Activated T-helper 17 cell treated with anti-CD3 and anti-CD28 coated beads, Interleukin-2, amount 50 U/mL, for 72 hours (primary cell): ENCODE measurements around the gene SCARB1. TPM values are rescaled to one million over a fixed set of nuclear protein-coding genes. Genes with fewer than 3 reads are reported as not detected.

Experiments used
- ATAC-seq: fragments of 150-1000 bp; cut with Tn5 transposase; replicated peaks from 2 replicates; pipeline ENCODE4 v1.10.0; 2021; ENCODE audit warnings: mild to moderate bottlenecking, moderate library complexity
- H3K27ac Mint-ChIP-seq: one replicate; pipeline ENCODE4 v1.8.0; 2022; ENCODE audit warnings: mixed read lengths
- H3K27me3 Mint-ChIP-seq: one replicate; pipeline ENCODE4 v1.8.0; 2022; ENCODE audit warnings: mixed read lengths
- H3K36me3 Mint-ChIP-seq: one replicate; pipeline ENCODE4 v1.8.0; 2022; ENCODE audit warnings: low read depth, mild to moderate bottlenecking, mixed read lengths
- H3K4me1 Mint-ChIP-seq: one replicate; pipeline ENCODE4 v1.8.0; 2022; ENCODE audit warnings: mixed read lengths
- H3K4me3 Mint-ChIP-seq: one replicate; pipeline ENCODE4 v1.8.0; 2022; ENCODE audit warnings: mild to moderate bottlenecking, mixed read lengths
- H3K9me3 Mint-ChIP-seq: one replicate; pipeline ENCODE4 v1.8.0; 2022; ENCODE audit warnings: mixed read lengths
- total RNA-seq, 2 donors: library from RNA; stranded (reverse); gene quantifications; one replicate each; pipeline ENCODE4 v1.2.3, GENCODE V29; 2022

SCARB1 gene
- total RNA-seq, 2 donors from 2014 or later = 17.9 to 20.9 TPM

DNA sequence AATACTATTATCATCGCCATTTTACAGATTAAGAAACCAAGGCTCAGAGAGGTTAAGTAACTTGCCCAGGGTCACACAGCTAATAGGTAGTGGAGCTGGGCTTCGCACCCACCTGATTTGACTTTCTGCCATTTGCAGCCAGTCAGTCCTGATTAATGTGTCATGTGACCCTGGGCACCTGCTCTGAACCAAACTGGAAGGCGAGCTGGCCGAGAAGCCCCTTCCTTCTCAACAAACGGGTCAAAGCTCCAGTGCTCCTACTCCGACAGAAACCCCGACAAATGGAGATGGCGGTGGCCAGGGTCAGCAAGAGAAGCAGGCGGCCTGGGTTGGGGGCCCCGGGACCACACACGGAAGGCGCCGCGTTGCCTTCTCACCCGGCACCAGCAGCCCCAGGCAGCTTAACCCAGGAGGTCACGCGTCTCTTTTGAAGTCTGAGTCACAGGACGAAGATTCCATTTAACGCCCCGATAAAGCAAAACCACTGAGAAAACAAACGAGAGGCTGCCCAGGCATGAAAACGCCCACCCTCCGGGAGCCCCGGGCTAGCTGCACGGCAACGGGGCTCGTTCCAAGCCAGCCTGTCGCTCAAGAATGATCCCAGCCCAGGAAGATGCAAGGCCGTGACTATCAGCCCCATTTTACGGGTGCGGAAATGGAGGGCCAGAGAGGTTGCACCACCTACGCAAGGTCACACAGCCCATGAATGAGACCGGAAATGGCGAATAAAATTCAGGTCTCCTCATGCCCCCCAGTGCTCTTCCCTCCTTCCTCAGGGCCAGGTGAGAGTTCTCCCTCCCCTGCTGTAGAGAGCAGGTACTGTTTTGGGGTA, 124.8 kb downstream of the SCARB1 start:
- H3K9me3 Mint-ChIP-seq = no peaks in the 10 kb centered on the region
- ATAC-seq = peak; percentile 46
- H3K27me3 Mint-ChIP-seq = no peaks in the 10 kb centered on the region
- peaks cover 8% of the 10 kb centered on the region for H3K36me3 Mint-ChIP-seq
- no peak overlapping the region for H3K27ac Mint-ChIP-seq
- peaks cover 4% of the 10 kb centered on the region for H3K4me1 Mint-ChIP-seq
- H3K4me3 Mint-ChIP-seq = peak overlapping the region; percentile 12

DNA sequence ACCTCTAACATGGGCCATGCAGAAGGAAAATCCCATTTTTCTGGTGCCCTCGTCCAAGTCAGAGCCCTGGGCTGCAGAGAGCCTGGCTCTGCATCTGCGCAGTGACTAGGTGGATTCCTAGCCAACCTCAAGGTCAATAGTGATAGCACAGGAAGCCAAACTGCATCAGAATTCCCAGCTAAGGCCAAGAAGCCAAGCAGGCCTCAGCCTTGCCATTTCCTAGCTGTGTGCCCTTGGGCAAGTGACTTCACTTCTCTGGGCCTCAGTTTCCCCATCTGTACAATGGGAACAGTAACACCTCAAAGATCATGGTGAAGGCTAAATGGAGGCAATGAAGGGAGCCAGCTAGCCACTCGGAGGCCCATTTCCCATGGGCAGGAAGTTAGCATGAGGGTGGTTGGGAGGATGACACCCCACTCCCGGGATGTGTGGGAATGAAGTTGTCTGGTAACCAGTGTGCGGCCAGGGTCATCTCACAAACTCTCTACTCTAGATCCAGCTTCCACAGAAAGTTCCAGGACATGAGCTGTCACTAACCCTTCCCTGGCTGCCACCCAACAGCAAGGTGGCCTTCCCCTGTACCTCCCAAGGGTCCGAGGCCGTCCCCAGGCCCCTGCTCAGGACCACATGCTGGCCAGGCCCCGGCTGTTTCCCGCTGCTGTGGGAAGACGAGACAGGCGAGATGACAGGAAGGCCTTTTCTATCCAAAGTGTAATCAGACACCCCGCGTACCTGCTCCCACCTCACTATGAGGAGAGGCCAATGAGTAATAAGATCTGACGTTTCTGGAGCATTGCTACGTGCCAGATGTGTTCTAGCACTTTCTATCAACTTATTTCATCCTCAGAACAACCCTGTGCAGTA, 125.7 kb downstream of the SCARB1 start:
- ATAC-seq = no peak
- H3K4me1 Mint-ChIP-seq = peaks cover 4% of the 10 kb centered on the region
- H3K27me3 Mint-ChIP-seq = no peaks in the 10 kb centered on the region
- H3K36me3 Mint-ChIP-seq = peaks cover 8% of the 10 kb centered on the region
- H3K9me3 Mint-ChIP-seq = no peaks in the 10 kb centered on the region
- no peak overlapping the region for H3K4me3 Mint-ChIP-seq
- H3K27ac Mint-ChIP-seq = no peak overlapping the region

DNA sequence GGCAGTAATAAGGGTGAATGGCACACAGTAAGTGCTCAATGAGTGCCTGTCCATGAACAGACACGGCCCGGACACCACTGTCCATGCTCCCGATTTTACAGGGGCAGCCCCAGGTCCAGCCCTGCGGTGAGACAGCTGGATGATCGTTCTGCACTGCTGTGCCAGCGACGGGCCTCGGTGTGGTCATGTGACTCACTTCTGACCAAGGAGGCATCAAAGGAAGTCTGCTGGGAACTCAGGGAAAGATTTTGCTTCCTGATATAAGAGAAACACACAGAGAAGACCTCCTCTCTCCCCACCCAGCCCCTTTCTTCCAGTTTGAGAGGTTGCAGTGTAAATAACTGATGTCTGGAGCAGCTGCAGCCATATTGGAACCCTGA, 126.6 kb downstream of the SCARB1 start:
- Mint-ChIP-seq H3K36me3 (peaks cover 8% of the 10 kb centered on the region), H3K4me1 (peaks cover 4% of the 10 kb centered on the region), H3K9me3 (no peaks in the 10 kb centered on the region), H3K27me3 (no peaks in the 10 kb centered on the region), H3K27ac (peak overlapping the region; percentile 72), H3K4me3 (no peak overlapping the region)
- peak; percentile 6 for ATAC-seq

DNA sequence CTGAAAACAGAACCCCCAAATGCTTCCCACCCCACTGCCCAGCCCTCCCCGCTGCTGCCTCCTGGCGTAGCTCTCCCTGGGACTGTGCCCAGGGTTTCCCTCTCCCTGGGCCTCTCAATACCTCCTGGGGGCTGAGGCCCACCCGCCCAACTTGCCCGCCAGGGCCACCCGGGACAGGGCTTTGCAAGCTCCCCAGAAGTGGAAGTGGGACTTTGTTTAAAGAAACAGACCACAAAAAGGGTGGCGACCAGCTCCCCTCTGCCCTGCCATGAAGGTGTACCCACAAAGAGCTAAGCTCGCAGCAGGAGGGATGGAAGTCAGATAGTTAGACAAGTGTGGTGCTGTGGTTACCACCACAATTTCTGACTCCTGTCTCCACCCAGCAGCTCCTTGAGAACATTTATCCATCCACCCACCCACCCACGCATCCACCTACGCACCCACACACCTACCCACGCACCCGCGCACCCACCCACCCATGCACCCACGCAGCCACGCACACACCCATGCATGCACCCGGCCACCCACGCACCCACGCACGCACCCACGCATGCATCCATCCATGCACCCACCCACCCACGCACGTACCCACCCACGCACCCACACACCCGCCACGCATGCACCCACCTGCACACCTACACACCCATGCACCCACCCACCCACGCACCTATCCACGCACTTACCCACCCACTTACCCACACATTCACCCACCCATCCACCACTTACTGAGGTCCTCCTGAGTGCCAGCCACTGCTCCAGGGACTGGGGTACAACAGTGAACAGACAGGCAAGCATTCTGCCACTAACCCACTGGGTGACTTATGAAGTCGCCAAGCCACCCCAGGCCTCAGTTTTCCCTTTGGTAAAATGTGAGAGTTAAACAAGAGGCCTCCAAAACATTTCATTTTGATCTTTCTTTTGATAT, 127.3 kb downstream of the SCARB1 start:
- peak; percentile 49 for ATAC-seq
- Mint-ChIP-seq H3K9me3 (no peaks in the 10 kb centered on the region), H3K36me3 (peaks cover 8% of the 10 kb centered on the region), H3K4me3 (peak overlapping the region; percentile 21), H3K4me1 (peaks cover 4% of the 10 kb centered on the region), H3K27me3 (no peaks in the 10 kb centered on the region), H3K27ac (peak overlapping the region; percentile 72)

DNA sequence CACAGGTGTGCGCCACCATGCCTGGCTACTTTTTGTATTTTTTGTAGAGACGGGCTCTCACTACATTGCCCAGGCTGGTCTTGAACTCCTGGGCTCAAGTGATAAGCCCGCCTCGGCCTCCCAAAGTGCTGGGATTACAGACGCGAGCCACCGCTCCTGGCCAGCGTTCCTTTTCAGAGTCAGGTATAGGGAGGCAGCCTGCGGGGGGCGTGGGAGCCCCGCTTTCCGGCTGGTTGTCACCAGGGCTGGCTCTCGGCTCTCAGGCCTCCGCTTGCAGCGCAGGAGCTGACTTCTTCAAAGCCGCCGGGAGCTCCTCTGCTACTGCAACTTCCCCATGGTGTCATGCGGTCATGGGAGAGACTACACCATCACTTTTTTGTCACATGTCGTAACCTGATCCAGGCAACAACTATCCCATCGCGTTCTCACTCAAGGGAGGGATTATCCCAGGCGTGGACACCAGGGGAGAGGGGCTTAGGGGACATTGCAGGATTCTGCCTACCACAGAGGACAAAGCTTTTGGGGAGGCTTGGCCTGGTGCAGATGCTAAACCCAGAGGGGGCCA, 129.4 kb downstream of the SCARB1 start:
- no peak for ATAC-seq
- H3K27ac Mint-ChIP-seq = no peak overlapping the region
- H3K36me3 Mint-ChIP-seq = peaks cover 8% of the 10 kb centered on the region
- peaks cover 4% of the 10 kb centered on the region for H3K4me1 Mint-ChIP-seq
- no peaks in the 10 kb centered on the region for H3K27me3 Mint-ChIP-seq
- H3K9me3 Mint-ChIP-seq = no peaks in the 10 kb centered on the region
- H3K4me3 Mint-ChIP-seq = no peak overlapping the region

GRCh38 chr12:124733086-124733485, 130.6 kb downstream of the SCARB1 start:
- Mint-ChIP-seq H3K4me1 (no peaks in the 10 kb centered on the region), H3K36me3 (peaks cover 8% of the 10 kb centered on the region), H3K27me3 (no peaks in the 10 kb centered on the region), H3K9me3 (no peaks in the 10 kb centered on the region), H3K27ac (no peak overlapping the region), H3K4me3 (no peak overlapping the region)
- ATAC-seq = no peak

DNA sequence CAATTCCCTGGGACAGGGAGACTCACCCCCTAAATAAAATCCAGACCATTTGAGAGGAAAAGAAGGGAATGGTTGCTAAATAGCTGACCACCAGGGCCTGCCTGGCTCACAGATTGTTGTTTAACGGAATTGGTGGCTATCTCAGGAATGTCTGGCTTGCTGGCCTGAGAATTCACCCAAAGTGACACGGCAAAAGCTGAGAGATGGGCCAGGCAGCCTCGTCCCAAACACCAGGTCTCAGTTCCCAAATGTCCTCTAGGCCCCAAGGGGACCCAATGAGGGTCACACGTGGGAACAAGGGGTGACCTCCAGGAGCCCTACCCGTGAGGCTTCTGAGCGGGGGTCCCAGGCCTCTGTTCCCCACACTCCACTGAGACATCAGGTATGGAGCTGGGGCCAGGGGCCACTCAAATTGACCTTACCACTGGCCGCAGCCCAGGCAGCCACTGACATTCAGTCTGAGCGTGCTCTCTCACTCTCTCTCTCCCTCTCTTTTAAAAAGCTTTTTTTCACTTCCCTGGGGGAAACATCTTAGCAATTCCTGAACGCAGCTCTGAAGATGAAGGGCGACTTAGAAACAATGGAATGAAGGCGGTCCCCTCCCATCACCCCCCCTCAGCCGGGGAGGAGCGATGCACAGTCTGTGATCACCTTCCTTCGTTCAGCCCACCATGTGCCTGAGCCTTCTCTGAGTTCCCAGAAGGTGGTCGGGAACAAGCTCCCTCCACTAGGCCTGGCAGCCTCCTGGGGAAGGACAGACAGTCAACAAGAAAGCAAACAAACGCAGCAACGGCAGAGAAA, 131.2 kb downstream of the SCARB1 start:
- H3K36me3 Mint-ChIP-seq = peaks cover 8% of the 10 kb centered on the region

DNA sequence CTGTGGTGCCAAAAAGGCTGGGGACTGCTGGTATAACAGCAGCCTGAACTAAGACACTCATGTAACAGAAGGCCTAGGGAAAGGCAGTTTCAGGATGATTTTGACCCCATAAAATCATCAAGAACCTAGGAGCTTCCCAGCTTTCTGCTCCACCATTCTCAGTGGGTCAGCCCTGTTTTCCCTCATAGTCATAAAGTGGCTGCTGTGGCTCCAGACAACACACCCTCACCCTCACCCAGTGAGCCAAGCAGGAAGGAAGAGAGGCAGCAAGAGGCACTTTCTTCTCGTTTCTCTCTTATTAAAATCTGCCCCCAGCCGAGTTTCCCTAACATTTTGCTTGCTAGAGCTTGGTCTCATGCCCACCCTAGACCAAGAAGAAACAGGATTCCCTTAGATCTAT, 131.8 kb downstream of the SCARB1 start:
- Mint-ChIP-seq H3K36me3 (peaks cover 7% of the 10 kb centered on the region), H3K4me1 (no peaks in the 10 kb centered on the region), H3K27ac (no peak overlapping the region), H3K9me3 (no peaks in the 10 kb centered on the region), H3K27me3 (no peaks in the 10 kb centered on the region), H3K4me3 (no peak overlapping the region)
- no peak for ATAC-seq

More for the DNA sequence above, 131.2 kb downstream of the SCARB1 start:
- ATAC-seq = no peak
- Mint-ChIP-seq H3K9me3 (no peaks in the 10 kb centered on the region), H3K27ac (no peak overlapping the region), H3K4me1 (no peaks in the 10 kb centered on the region), H3K4me3 (no peak overlapping the region), H3K27me3 (no peaks in the 10 kb centered on the region)

- ATAC-seq = no peak
Measured at GRCh38 chr12:124730455-124730932, 133.2 kb downstream of the SCARB1 start.

DNA sequence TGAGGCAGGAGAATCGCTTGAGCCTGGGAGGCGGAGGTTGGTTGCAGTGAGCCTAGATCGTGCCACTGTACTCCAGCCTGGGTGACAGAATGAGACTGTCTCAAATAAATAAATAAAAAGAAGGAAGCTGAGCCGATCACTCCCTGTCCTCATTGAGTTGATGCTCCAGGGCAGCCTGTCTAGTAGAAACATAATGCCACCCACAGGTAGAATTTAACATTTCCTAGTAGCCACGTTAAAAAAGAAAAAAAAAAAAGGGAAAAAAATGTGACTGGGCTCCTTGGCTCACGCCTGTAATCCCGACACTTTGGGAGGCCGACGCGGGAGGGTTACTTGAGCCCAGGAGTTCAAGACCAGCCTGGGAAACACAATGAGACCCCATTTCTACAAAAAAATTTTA, 135.7 kb downstream of the SCARB1 start:
- Mint-ChIP-seq H3K27me3 (peaks cover 4% of the 10 kb centered on the region), H3K9me3 (peaks cover 3% of the 10 kb centered on the region), H3K4me3 (no peak overlapping the region), H3K4me1 (no peaks in the 10 kb centered on the region), H3K27ac (no peak overlapping the region), H3K36me3 (no peaks in the 10 kb centered on the region)
- ATAC-seq = no peak

More at GRCh38 chr12:124730455-124730932, 133.2 kb downstream of the SCARB1 start:
- Mint-ChIP-seq H3K27ac (no peak overlapping the region), H3K27me3 (peaks cover 4% of the 10 kb centered on the region), H3K4me1 (no peaks in the 10 kb centered on the region), H3K36me3 (no peaks in the 10 kb centered on the region), H3K4me3 (no peak overlapping the region), H3K9me3 (no peaks in the 10 kb centered on the region)

- Mint-ChIP-seq H3K27me3 (peaks cover 4% of the 10 kb centered on the region), H3K4me1 (no peaks in the 10 kb centered on the region), H3K9me3 (peaks cover 3% of the 10 kb centered on the region), H3K36me3 (no peaks in the 10 kb centered on the region), H3K27ac (no peak overlapping the region), H3K4me3 (no peak overlapping the region)
- no peak for ATAC-seq
Measured at GRCh38 chr12:124727264-124727800, 136.3 kb downstream of the SCARB1 start.
